BLaER1 treated with 17β-estradiol and CSF1 and Interleukin-3, amounts not matched to agents 10 nM and 100 nM (cell line): ENCODE results near the gene BSDC1.

Experiments
- H3K27ac ChIP-seq, 11 experiments: shearing (Covaris generic); formaldehyde crosslinking; 2 replicates each; pipeline ENCODE4 v1.8.1; 2022
- H3K27me3 ChIP-seq, 11 experiments: shearing (Covaris generic); formaldehyde crosslinking; 2 replicates each; pipeline ENCODE4 v1.8.1; 2022
- H3K36me3 ChIP-seq, 11 experiments: shearing (Covaris generic); formaldehyde crosslinking; 2 replicates each; pipeline ENCODE4 v1.8.1; 2022
- H3K4me1 ChIP-seq, 10 experiments: shearing (Covaris generic); formaldehyde crosslinking; 2 replicates each; pipeline ENCODE4 v1.8.1; 2022
- H3K4me2 ChIP-seq, 11 experiments: shearing (Covaris generic); formaldehyde crosslinking; 2 replicates each; pipeline ENCODE4 v1.8.1; 2022
- H3K4me3 ChIP-seq, 10 experiments: shearing (Covaris generic); formaldehyde crosslinking; 2 replicates each; pipeline ENCODE4 v1.8.1; 2022
- H3K9ac ChIP-seq, 11 experiments: shearing (Covaris generic); formaldehyde crosslinking; 2 replicates each; pipeline ENCODE4 v1.8.1; 2022
- H3K9me3 ChIP-seq, 11 experiments: shearing (Covaris generic); formaldehyde crosslinking; replicated peaks in 1 of 11; 2 replicates each; pipeline ENCODE4 v1.8.1; 2022
- H4K20me1 ChIP-seq, 11 experiments: shearing (Covaris generic); formaldehyde crosslinking; 2 replicates each; pipeline ENCODE4 v1.8.1; 2022
- Cebpa-rat ChIP-seq, 11 experiments: shearing (Covaris generic); IDR thresholded peaks; 2 replicates each; pipeline ENCODE4 v1.8.1; 2022

BSDC1 gene

DNA sequence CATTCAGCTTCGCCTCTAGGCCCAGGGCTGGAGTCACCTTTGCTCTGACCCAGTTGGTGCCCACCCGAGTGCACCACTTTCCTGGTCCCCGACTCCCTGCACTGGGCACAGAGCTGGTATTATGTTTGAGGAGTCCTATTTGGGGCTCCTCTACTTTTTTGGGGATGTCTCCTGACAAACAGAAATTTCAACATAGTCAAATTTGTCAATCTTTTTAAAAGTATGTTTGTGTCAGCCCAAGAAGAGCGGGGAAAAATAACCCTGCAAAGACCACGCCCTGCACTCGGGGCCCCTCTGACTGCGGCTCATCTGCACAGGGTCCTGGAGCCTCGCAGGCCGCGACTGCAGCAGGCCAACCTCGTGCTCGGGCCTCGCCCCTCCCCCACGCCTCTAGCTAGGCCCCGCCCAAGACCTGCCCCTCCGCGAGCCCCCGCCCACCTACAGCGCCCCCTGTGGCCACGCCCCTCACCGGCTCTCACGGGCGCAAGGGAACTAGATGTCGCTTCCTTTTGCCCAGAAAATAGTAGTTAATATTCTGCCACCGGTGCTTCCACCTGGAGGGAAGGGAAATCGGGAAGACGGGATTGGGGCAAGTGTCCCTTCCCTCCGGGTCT is 43.3 kb downstream of the BSDC1 start:
- no peak for TF ChIP-seq Cebpa-rat (IDR thresholded peaks at IDR 0.05)

DNA sequence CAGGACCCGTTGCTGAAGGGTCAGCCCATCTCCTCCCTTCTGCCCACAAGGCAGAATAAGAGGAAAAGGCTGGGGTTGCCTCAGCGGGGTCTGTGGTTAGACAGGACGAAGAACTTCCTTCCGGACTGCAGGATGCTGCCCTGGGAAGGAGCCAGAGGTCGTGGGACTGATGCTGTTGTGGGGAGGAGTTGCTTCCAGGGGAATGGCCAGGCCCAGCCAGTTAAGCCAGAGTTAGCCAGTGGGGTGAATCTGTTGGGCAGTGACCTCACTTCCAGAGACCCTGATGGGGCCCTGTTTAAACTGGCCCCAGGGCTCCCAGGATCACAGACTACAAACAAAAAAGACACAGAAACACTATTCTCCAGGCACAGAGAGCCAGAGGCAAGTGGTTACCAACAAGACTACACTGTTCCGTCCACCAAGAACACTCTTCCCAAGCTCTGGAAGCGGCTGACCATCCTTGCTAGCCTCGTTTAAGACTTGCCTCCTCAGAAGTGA is 45.0 kb downstream of the BSDC1 start:
- Histone ChIP-seq H3K4me3 (peak overlapping the region in 5 of 10 experiments; percentile 9 to 39 (median 33); a peak in 8 of 20 replicates), H3K27ac (peak overlapping the region in 10 of 11 experiments; percentile 8 to 94 (median 63); a peak in 19 of 22 replicates), H3K27me3 (peaks cover 0 to 10% (median 0%) of the 10 kb centered on the region in 11 experiments; a peak in 1 of 22 replicates), H3K4me2 (peak overlapping the region; percentile 77 to 99 (median 87)), H3K9me3 (peaks cover 0 to 8% (median 3%) of the 10 kb centered on the region in 11 experiments; a peak in 8 of 22 replicates), H4K20me1 (peaks cover 0 to 7% (median 0%) of the 10 kb centered on the region in 11 experiments; a peak in 1 of 22 replicates), H3K9ac (peak overlapping the region in 10 of 11 experiments; percentile 4 to 64 (median 50); a peak in 15 of 22 replicates), H3K4me1 (peaks cover 69 to 90% (median 85%) of the 10 kb centered on the region in 10 experiments), H3K36me3 (no peaks in the 10 kb centered on the region)
- no peak for TF ChIP-seq Cebpa-rat (IDR thresholded peaks at IDR 0.05)

More for the DNA sequence above, 43.3 kb downstream of the BSDC1 start:
- H3K4me1 ChIP-seq: peaks cover 72 to 87% (median 79%) of the 10 kb centered on the region in 10 experiments
- H3K27ac ChIP-seq: peak overlapping the region; percentile 83 to 94 (median 92); a peak in 21 of 22 replicates
- H3K9ac ChIP-seq: peak overlapping the region; percentile 65 to 97 (median 92); a peak in 20 of 22 replicates
- H3K4me3 ChIP-seq: peak overlapping the region; percentile 66 to 85 (median 76); a peak in 18 of 20 replicates
- no peaks in the 10 kb centered on the region; a peak in 1 of 22 replicates for H3K36me3 ChIP-seq
- H3K27me3 ChIP-seq: peaks cover 0 to 10% (median 0%) of the 10 kb centered on the region in 11 experiments; a peak in 1 of 22 replicates
- H3K9me3 ChIP-seq: peaks cover 0 to 8% (median 3%) of the 10 kb centered on the region in 11 experiments; a peak in 8 of 22 replicates
- H3K4me2 ChIP-seq: peak overlapping the region; percentile 77 to 99 (median 87)
- H4K20me1 ChIP-seq: peaks cover 0 to 7% (median 0%) of the 10 kb centered on the region in 11 experiments; a peak in 1 of 22 replicates

DNA sequence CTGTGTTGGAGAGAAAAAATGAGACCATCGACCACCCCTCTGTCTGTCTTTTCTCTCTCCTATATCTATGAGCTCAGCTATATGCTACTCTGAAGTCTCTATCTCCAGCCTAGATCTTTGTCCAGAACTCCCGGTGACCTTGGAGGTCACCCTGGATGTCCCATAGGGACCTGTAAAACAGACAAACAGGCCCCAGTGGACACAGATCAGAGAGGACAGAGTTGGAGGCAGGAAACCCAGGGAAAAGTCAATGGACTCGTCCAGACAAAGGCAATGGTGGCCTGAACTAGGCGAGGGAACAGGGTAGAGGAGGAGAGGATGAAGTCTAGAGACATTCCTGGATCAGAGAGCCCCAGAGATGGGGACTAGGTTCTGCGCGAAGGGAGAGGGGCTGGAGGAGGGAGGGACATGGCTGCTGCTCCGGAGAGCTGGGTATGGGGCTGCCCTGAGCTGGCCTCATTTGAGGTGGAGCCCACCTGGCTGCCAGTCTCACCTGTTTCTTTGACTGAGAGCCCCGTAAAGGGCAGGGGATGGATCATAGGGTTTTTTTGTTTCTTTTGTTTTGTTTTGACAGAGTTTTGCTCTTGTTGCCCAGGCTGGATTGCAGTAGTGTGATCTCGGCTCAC is 47.6 kb downstream of the BSDC1 start:
- TF ChIP-seq Cebpa-rat (IDR thresholded peaks at IDR 0.05): no peak

DNA sequence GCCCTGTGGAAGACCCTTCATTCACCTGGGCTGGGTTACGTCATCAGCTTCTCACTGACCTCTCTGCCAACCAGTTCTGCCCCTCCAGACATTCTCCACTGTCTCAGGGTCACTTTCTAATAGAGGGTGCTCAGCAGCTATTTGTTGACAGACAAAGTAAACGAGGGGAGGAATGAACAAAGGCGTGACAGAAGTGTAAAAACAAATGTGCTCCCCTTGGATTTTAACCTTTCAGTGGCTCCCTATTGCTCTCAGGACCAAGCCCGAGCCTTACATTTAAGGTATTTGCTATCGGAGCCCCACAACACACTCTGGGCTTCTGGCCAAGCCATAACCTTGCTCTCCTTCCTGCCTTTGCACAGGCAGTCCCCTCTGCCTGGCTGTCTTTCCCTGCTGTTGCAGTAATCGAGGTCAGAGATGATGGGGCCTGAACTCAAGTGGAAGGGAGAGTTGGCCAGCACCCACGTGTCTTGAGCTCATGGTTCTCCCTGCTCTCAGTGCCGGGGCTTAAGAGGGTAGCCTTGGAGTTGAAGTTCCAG is 48.9 kb downstream of the BSDC1 start:
- no peak for TF ChIP-seq Cebpa-rat (IDR thresholded peaks at IDR 0.05)
- H3K9me3 ChIP-seq: peaks cover 0 to 3% (median 0%) of the 10 kb centered on the region in 11 experiments; a peak in 3 of 22 replicates
- no peak overlapping the region for H3K27ac ChIP-seq
- H3K4me3 ChIP-seq: no peak overlapping the region
- H3K9ac ChIP-seq: peak overlapping the region in 2 of 11 experiments; percentile 8 to 42; a peak in 2 of 22 replicates
- peak overlapping the region in 10 of 11 experiments; percentile 16 to 98 (median 50); a peak in 19 of 22 replicates for H3K4me2 ChIP-seq
- H4K20me1 ChIP-seq: peaks cover 0 to 7% (median 0%) of the 10 kb centered on the region in 11 experiments; a peak in 1 of 22 replicates
- H3K36me3 ChIP-seq: no peaks in the 10 kb centered on the region
- H3K27me3 ChIP-seq: peaks cover 0 to 10% (median 0%) of the 10 kb centered on the region in 11 experiments; a peak in 1 of 22 replicates
- H3K4me1 ChIP-seq: peaks cover 63 to 89% (median 76%) of the 10 kb centered on the region in 10 experiments

More for the DNA sequence above, 47.6 kb downstream of the BSDC1 start:
- peak overlapping the region; percentile 16 to 98 (median 49); a peak in 20 of 22 replicates for H3K4me2 ChIP-seq
- peaks cover 0 to 7% (median 0%) of the 10 kb centered on the region in 11 experiments; a peak in 1 of 22 replicates for H4K20me1 ChIP-seq
- H3K36me3 ChIP-seq: no peaks in the 10 kb centered on the region
- H3K9me3 ChIP-seq: peaks cover 0 to 8% (median 3%) of the 10 kb centered on the region in 11 experiments; a peak in 8 of 22 replicates
- H3K4me3 ChIP-seq: no peak overlapping the region
- H3K27me3 ChIP-seq: peaks cover 0 to 10% (median 0%) of the 10 kb centered on the region in 11 experiments; a peak in 1 of 22 replicates
- no peak overlapping the region for H3K27ac ChIP-seq
- H3K9ac ChIP-seq: no peak overlapping the region
- H3K4me1 ChIP-seq: peaks cover 59 to 84% (median 75%) of the 10 kb centered on the region in 10 experiments

DNA sequence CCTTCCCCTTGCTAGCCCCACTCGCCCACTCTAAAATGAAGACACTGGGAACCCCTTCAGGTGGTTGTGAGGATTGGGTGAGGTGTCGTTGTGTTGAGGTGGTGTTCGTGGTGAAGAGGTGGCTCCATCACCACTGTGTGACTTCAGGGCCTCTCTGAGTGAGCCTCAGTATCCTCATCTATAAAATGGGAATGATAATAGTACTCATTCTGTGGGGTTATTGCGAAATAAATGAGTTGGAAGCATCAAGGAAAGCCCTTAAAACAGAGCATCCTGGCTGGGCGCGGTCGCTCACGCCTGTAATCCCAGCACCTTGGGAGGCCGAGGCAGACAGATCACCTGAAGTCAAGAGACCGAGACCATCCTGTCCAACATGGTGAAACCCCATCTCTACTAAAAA is 51.5 kb downstream of the BSDC1 start:
- H3K27ac ChIP-seq: peak overlapping the region in 2 of 11 experiments; percentile 41 to 44; a peak in 2 of 22 replicates
- peaks cover 0 to 15% (median 0%) of the 10 kb centered on the region in 11 experiments; a peak in 9 of 22 replicates for H4K20me1 ChIP-seq
- H3K4me1 ChIP-seq: peaks cover 61 to 89% (median 76%) of the 10 kb centered on the region in 10 experiments
- TF ChIP-seq Cebpa-rat (IDR thresholded peaks at IDR 0.05): peak in 10 of 11 experiments; percentile 29 to 92 (median 74); a peak in 16 of 22 replicates
- no peaks in the 10 kb centered on the region for H3K36me3 ChIP-seq
- H3K27me3 ChIP-seq: peaks cover 0 to 10% (median 0%) of the 10 kb centered on the region in 11 experiments; a peak in 1 of 22 replicates
- H3K4me3 ChIP-seq: no peak overlapping the region
- H3K4me2 ChIP-seq: peak overlapping the region; percentile 56 to 73 (median 61)
- no peaks in the 10 kb centered on the region for H3K9me3 ChIP-seq
- H3K9ac ChIP-seq: no peak overlapping the region; a peak in 1 of 22 replicates

DNA sequence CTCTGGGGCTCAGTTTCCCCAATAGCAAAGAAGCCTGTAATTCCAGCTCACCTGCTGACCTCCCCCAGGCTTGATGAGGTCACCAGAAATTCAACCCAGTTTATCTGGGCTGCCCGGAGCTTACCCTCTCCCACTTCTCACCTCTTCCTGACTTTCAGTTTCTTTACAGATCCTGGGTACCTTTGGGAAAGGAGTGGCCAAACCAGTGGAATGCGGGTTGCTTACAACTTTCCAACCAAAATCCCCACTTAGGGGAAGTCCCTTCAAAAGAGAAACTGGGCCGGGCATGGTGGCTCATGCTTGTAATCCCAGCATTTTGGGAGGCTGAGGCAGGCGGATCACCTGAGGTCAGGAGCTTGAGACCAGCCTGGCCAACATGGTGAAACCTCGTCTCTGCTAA is 52.3 kb downstream of the BSDC1 start:
- no peaks in the 10 kb centered on the region for H3K9me3 ChIP-seq
- H3K4me1 ChIP-seq: peaks cover 65 to 89% (median 76%) of the 10 kb centered on the region in 10 experiments
- H3K9ac ChIP-seq: no peak overlapping the region; a peak in 2 of 22 replicates
- H3K27ac ChIP-seq: peak overlapping the region in 6 of 11 experiments; percentile 23 to 55 (median 36); a peak in 9 of 22 replicates
- H3K36me3 ChIP-seq: no peaks in the 10 kb centered on the region
- H3K27me3 ChIP-seq: peaks cover 0 to 10% (median 0%) of the 10 kb centered on the region in 11 experiments; a peak in 1 of 22 replicates
- H3K4me2 ChIP-seq: peak overlapping the region; percentile 56 to 73 (median 61)
- H4K20me1 ChIP-seq: peaks cover 0 to 20% (median 4%) of the 10 kb centered on the region in 11 experiments; a peak in 12 of 22 replicates
- no peak for TF ChIP-seq Cebpa-rat (IDR thresholded peaks at IDR 0.05)
- H3K4me3 ChIP-seq: no peak overlapping the region

DNA sequence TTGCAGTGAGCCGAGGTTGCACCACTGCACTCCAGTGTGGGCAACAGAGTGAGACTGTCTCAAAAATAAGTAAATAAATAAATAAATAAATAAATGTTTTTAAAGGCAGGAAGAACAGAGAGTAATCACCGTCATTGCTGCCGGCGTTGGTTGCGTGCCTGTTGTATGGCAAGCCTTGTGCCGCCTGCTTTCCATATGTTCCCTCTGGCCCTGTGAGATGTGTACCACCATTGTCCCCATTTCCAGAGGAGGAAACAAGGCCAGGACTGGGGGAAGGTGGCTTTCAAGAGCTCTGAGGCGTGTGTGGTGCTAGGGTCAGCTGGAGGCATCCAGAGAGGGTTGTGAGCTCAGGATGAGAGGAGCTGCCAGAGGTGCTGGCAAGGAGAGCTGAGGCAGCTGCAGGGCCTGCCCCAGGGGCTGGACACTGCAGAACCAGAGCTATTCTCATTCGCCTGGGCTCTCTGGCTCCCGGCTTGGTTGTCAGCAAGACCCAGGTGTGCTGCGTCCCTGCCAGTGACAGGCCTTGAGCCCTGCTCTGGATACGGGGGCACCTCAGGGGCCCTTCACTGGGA is 53.0 kb downstream of the BSDC1 start:
- no peak overlapping the region for H3K27ac ChIP-seq

More for the DNA sequence above, 53.0 kb downstream of the BSDC1 start:
- H3K9me3 ChIP-seq: no peaks in the 10 kb centered on the region
- TF ChIP-seq Cebpa-rat (IDR thresholded peaks at IDR 0.05): no peak
- peak overlapping the region; percentile 56 to 99 (median 61); a peak in 20 of 22 replicates for H3K4me2 ChIP-seq
- no peak overlapping the region for H3K4me3 ChIP-seq
- peaks cover 65 to 89% (median 76%) of the 10 kb centered on the region in 10 experiments for H3K4me1 ChIP-seq
- no peaks in the 10 kb centered on the region for H3K36me3 ChIP-seq
- 0 out of 22 replicates have a peak overlapping the region, but pooled peaks of 1 of the 11 experiments have one; percentile 5 for H3K9ac ChIP-seq
- peaks cover 0 to 27% (median 8%) of the 10 kb centered on the region in 11 experiments; a peak in 12 of 22 replicates for H4K20me1 ChIP-seq
- 0 out of 22 replicates have a peak, but pooled peaks cover 0 to 4% (median 0%) of the 10 kb centered on the region in 11 experiments for H3K27me3 ChIP-seq
